GM06990 (cell line): ENCODE measurements around the gene TAS2R1.

Experiments used
- DNase-seq: peaks from one replicate; pipeline ENCODE4 v3.0.0-alpha.2; 2011; ENCODE audit not compliant: insufficient read length; ENCODE audit errors: extremely low read depth
- H3K27me3 ChIP-seq: replicated peaks from 2 replicates; pipeline ENCODE4 v1.6.0; 2011; ENCODE audit warnings: low read length; ENCODE audit not compliant: control insufficient read depth, insufficient read depth
- H3K36me3 ChIP-seq: 2 replicates; pipeline ENCODE4 v1.5.1; 2011; ENCODE audit warnings: low read length; ENCODE audit not compliant: control insufficient read depth, insufficient read depth
- H3K4me3 ChIP-seq: replicated peaks from 2 replicates; pipeline ENCODE4 v1.5.1; 2011; ENCODE audit warnings: low read depth, mild to moderate bottlenecking, control low read depth, low read length
- CTCF ChIP-seq: IDR thresholded peaks from 2 replicates; pipeline ENCODE4 v1.5.1; 2011; ENCODE audit warnings: low read length, control low read depth, mild to moderate bottlenecking, inconsistent platforms; ENCODE audit not compliant: insufficient read depth, poor library complexity, severe bottlenecking

TAS2R1 gene

GRCh38 chr5:9630251-9630650 is at the start of gene TAS2R1:
TSS of gene TAS2R1 (minus strand) at chr5:9630351. CDS start at chr5:9630032, 319 bp downstream.
- H3K36me3 ChIP-seq, result no peaks in the 10 kb centered on the region
- no peak for DNase-seq
- no peak within 1 kb of the TSS for H3K4me3 ChIP-seq
- TF ChIP-seq CTCF, result no peak
- H3K27me3 ChIP-seq, result no peaks in the 10 kb centered on the region

GRCh38 chr5:9670371-9670770 is 40.2 kb upstream of the TAS2R1 start:
- DNase-seq, result no peak
- no peaks in the 10 kb centered on the region for H3K36me3 ChIP-seq
- TF ChIP-seq CTCF, result no peak
- H3K27me3 ChIP-seq, result no peaks in the 10 kb centered on the region
- no peak overlapping the region for H3K4me3 ChIP-seq

- DNase-seq, result no peak
- Histone ChIP-seq H3K27me3 (no peaks in the 10 kb centered on the region; the same call in 1 of the 2 replicates), H3K4me3 (no peak overlapping the region), H3K36me3 (no peaks in the 10 kb centered on the region)
- no peak for TF ChIP-seq CTCF
Observed at GRCh38 chr5:9667906-9668305, 37.8 kb upstream of the TAS2R1 start.

GRCh38 chr5:9663891-9664290 is 33.7 kb upstream of the TAS2R1 start:
- no peak for DNase-seq
- TF ChIP-seq CTCF, result no peak
- Histone ChIP-seq H3K27me3 (no peaks in the 10 kb centered on the region; the same call in 1 of the 2 replicates), H3K36me3 (no peaks in the 10 kb centered on the region), H3K4me3 (no peak overlapping the region)

GRCh38 chr5:9661316-9662015 is 31.3 kb upstream of the TAS2R1 start:
- no peak overlapping the region for H3K4me3 ChIP-seq
- no peaks in the 10 kb centered on the region; the same call in 1 of the 2 replicates for H3K27me3 ChIP-seq
- H3K36me3 ChIP-seq, result no peaks in the 10 kb centered on the region
- no peak for DNase-seq
- TF ChIP-seq CTCF, result no peak

GRCh38 chr5:9658706-9659105 is 28.6 kb upstream of the TAS2R1 start:
- H3K36me3 ChIP-seq, result no peaks in the 10 kb centered on the region
- H3K27me3 ChIP-seq, result no peaks in the 10 kb centered on the region; the same call in 1 of the 2 replicates
- no peak for TF ChIP-seq CTCF
- no peak for DNase-seq
- H3K4me3 ChIP-seq, result no peak overlapping the region
